Loucy (cell line): ENCODE measurements around the gene SUGP2.

Experiments
- EZH2phosphoT487 ChIP-seq: fragments of 200-600 bp; IDR thresholded peaks from 2 replicates; pipeline ENCODE4 v1.6.1; 2018; ENCODE audit warnings: antibody characterized with exemption, mild to moderate bottlenecking, moderate library complexity, borderline replicate concordance
- TF ChIP-seq, protein P1 (sequence below): fragments of 200-600 bp; sonication (generic); conservative IDR thresholded peaks from 2 replicates; pipeline ENCODE4 v1.5.1; 2014; ENCODE audit warnings: mild to moderate bottlenecking, antibody characterized with exemption, low read length

DNA sequence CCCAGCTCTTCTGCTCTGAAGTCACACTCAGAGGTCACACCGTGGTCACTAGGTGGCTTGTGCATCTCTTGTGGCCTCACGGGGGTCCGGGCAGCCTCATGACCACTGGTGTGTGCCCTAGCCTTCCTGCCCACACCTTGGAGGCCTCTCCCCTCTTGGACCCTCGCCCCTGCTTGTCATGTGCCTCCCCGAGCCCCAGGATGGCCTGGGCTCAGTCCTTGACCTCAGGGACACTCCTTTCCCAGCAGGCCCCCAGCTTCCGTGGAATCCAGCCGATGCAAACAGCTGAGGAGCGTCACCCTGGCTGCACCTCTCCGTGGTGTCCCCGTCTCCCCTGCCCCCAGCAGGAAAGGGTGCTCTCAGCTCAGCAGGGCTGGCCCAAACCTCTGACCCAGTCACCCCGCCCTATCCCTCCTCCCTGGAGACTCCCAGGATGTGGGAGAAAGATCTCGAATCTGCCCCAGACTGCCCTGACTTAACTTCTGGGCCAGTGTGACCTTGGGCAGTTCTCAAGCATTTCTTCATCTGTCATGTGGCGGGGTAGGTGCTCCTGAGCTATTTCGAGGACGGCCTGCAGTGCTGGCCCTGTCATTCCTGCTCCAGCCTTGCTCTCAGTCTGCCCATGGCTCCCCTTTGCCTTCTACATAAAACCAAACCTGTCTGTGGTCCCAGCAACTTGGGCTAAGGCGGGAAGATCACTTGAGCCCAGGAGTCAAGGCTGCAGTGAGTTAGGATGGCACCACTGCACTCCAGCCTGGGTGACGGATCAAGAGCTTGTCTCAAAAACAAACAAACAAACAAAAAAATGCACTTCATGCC, 25.9 kb upstream of the SUGP2 start:
- TF ChIP-seq, protein P1, sequence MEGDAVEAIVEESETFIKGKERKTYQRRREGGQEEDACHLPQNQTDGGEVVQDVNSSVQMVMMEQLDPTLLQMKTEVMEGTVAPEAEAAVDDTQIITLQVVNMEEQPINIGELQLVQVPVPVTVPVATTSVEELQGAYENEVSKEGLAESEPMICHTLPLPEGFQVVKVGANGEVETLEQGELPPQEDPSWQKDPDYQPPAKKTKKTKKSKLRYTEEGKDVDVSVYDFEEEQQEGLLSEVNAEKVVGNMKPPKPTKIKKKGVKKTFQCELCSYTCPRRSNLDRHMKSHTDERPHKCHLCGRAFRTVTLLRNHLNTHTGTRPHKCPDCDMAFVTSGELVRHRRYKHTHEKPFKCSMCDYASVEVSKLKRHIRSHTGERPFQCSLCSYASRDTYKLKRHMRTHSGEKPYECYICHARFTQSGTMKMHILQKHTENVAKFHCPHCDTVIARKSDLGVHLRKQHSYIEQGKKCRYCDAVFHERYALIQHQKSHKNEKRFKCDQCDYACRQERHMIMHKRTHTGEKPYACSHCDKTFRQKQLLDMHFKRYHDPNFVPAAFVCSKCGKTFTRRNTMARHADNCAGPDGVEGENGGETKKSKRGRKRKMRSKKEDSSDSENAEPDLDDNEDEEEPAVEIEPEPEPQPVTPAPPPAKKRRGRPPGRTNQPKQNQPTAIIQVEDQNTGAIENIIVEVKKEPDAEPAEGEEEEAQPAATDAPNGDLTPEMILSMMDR = no peak
- TF ChIP-seq EZH2phosphoT487 = no peak
